Vagina (tissue), 2 donors: ENCODE data around the gene STH.

Experiments used
- CTCF ChIP-seq, 3 experiments: fragments of 450-650 bp in 2 of 3; fragments of 200-600 bp in 1 of 3; sonication (generic) in 1 of 3; IDR thresholded peaks; one replicate each; pipeline ENCODE4 v1.5.1; 2017 to 2019; ENCODE audit warnings: antibody characterized with exemption in 3 of 3, mild to moderate bottlenecking in 2 of 3, moderate library complexity in 2 of 3
- POLR2A ChIP-seq, 2 donors: fragments of 450-650 bp; IDR thresholded peaks; one replicate each; pipeline ENCODE4 v1.6.1; 2017; ENCODE audit warnings: antibody characterized with exemption in 2 of 2, mild to moderate bottlenecking in 2 of 2, moderate library complexity in 2 of 2
- POLR2AphosphoS5 ChIP-seq, 2 donors: sonication (generic); formaldehyde crosslinking; IDR thresholded peaks; one replicate each; pipeline ENCODE4 v1.9.0; 2017; ENCODE audit warnings: antibody characterized with exemption in 2 of 2, mild to moderate bottlenecking in 2 of 2, low read depth in 1 of 2; ENCODE audit not compliant: insufficient read depth in 1 of 2

- no peak for TF ChIP-seq POLR2A (IDR thresholded peaks at IDR 0.05)
- TF ChIP-seq CTCF (IDR thresholded peaks at IDR 0.05), result no peak
- no peak for TF ChIP-seq POLR2AphosphoS5 (IDR thresholded peaks at IDR 0.05; ENCODE audit: insufficient read depth in 1 of 2, low read depth in 1 of 2)
Observed at GRCh38 chr17:45954914-45955313, 44.1 kb upstream of the STH start.
